AG04450 (cell line): ENCODE measurements around the gene SERPINB5. TPM values are rescaled to one million over a fixed set of nuclear protein-coding genes. Genes with fewer than 3 reads are reported as not detected.

Experiments
- CTCF ChIA-PET: fragments of 300-600, 350-600 bp; formaldehyde crosslinking; extraction: SDS; loops from one replicate; lab custom pipeline; 2022; ENCODE audit warnings: antibody characterized with exemption, inconsistent platforms; lab: Charles Lee
- POLR2A ChIA-PET: fragments of 350-600 bp; formaldehyde crosslinking; extraction: SDS; loops from one replicate; lab custom pipeline; 2021; ENCODE audit warnings: antibody characterized with exemption, inconsistent platforms; lab: Yijun Ruan, JAX
- DNase-seq: peaks from one replicate; pipeline ENCODE4 v3.0.0-alpha.2; 2011; ENCODE audit warnings: low read depth, low spot score
- H3K27ac ChIP-seq: one replicate; pipeline ENCODE4 v1.5.1; 2012; ENCODE audit warnings: low read depth, low read length, control low read depth
- H3K27me3 ChIP-seq: one replicate; pipeline ENCODE4 v1.6.0; 2012; ENCODE audit warnings: low read length; ENCODE audit not compliant: control insufficient read depth, insufficient read depth
- H3K4me3 ChIP-seq: 2 replicates; pipeline ENCODE4 v1.5.1; 2011; ENCODE audit warnings: mild to moderate bottlenecking, low read depth, low read length, control low read depth
- H3K9me3 ChIP-seq: 2 replicates; pipeline ENCODE4 v1.5.1; 2012; ENCODE audit warnings: low read length; ENCODE audit not compliant: control insufficient read depth, insufficient read depth
- CTCF ChIP-seq: IDR thresholded peaks from 2 replicates; pipeline ENCODE4 v1.5.1; 2011; ENCODE audit warnings: low read depth, low read length, control low read depth, inconsistent platforms
- polyA plus RNA-seq: library from polyadenylated mRNA; depleted of rRNA; stranded (reverse); fragments of >200 nt; gene quantifications from 2 replicates; pipeline ENCODE4 v1.2.3, GENCODE V29; 2011

SERPINB5 gene
- polyA plus RNA-seq, 1 experiment: not detected

GRCh38 chr18:63464434-63464833, 12.3 kb upstream of the SERPINB5 start:
- ChIA-PET CTCF (interaction anchor here (1.2 kb wide), 1 partner anchor 25 kb away, joined by 9 read pairs; no protein-coding TSS in a partner anchor), POLR2A (no interaction called here)
- DNase-seq: no peak
- H3K9me3 ChIP-seq: no peaks in the 10 kb centered on the region
- no peak overlapping the region for H3K4me3 ChIP-seq
- peaks cover 2% of the 10 kb centered on the region for H3K27me3 ChIP-seq
- no peak overlapping the region for H3K27ac ChIP-seq
- TF ChIP-seq CTCF: no peak

DNA sequence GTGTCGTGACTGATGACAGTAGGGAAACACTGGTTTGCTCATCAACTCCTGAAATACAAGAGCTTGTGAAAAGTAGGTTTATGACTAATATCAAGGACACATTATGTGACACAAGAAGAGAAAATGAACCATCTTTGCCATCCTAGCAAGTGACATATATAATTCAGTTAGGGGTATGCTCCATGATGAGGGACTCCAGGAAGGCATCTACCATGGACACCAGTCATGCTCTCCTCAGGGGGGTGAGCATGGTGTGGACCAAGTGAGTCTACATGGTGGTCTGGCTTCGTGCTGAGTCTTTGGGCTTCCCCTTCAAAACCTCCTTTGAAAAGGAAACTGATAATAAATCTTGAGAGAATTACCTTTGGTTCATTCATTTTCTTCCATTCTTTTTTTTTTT, 11.7 kb upstream of the SERPINB5 start:
- H3K27me3 ChIP-seq: peaks cover 2% of the 10 kb centered on the region
- H3K4me3 ChIP-seq: no peak overlapping the region
- POLR2A ChIA-PET: no interaction called here
- no peak for DNase-seq
- no peak for TF ChIP-seq CTCF
- no peaks in the 10 kb centered on the region for H3K9me3 ChIP-seq
- CTCF ChIA-PET: interaction anchor here (1.2 kb wide), 1 partner anchor 26 kb away, joined by 9 read pairs; no protein-coding TSS in a partner anchor
- no peak overlapping the region for H3K27ac ChIP-seq

- ChIA-PET CTCF (no interaction called here), POLR2A (no interaction called here)
- Histone ChIP-seq H3K27me3 (peaks cover 2% of the 10 kb centered on the region), H3K27ac (no peak overlapping the region), H3K4me3 (no peak overlapping the region), H3K9me3 (no peaks in the 10 kb centered on the region)
- DNase-seq: no peak
- no peak for TF ChIP-seq CTCF
Measured at GRCh38 chr18:63467699-63468098, 9.1 kb upstream of the SERPINB5 start.

DNA sequence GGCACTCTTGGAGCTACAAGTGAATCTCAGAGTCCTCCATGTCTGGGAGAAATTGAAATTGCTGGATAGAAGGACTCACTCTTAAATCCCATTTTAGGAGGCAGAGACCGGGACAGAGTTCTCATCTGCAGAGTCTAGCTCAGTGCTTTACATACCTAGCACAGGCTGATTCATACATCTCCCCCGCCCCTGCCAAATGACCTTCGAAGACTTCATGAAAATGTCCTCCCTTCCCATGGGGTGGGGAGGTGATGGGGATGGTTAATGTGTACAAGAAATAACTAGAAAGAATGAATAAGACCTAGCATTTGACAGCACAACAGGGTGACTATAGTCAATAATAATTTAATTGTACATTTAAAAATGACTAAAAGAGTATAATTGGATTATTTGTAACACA, 8.2 kb upstream of the SERPINB5 start:
- Histone ChIP-seq H3K27ac (no peak overlapping the region), H3K4me3 (no peak overlapping the region), H3K9me3 (no peaks in the 10 kb centered on the region), H3K27me3 (no peaks in the 10 kb centered on the region)
- TF ChIP-seq CTCF: no peak
- no peak for DNase-seq
- CTCF ChIA-PET: no interaction called here
- POLR2A ChIA-PET: no interaction called here

DNA sequence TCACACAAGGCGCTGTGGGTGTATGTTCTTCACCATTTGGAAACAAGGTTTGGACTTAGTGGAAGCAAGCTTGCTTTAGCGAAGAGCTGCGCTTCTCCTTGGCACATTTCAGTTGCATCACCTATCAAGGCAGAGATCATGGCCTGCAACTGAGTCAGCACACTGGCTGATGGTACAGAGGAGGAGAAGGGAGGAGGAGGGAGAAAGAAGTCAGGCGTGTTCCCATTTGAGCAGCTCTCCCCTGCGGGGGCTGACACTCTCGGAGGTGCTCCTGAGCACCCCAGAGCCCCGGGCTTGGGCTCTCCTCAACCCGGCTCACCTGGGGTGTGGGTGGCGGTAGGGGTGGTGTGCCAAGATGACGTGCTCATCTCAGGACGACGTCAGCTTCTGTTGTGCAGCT, 6.0 kb upstream of the SERPINB5 start:
- Histone ChIP-seq H3K4me3 (no peak overlapping the region), H3K27me3 (no peaks in the 10 kb centered on the region), H3K9me3 (no peaks in the 10 kb centered on the region), H3K27ac (no peak overlapping the region)
- no peak for TF ChIP-seq CTCF
- DNase-seq: no peak
- ChIA-PET CTCF (no interaction called here), POLR2A (no interaction called here)
